ENCODE measurements around the gene RUNX2.
"Not testable (repeated sequence)": the region's sequence is repeated elsewhere in the genome, so short reads cannot be mapped to it uniquely, and the experiment has no call there.

Gene RUNX2

GRCh38 chr6:45327956-45328522, at the start of gene RUNX2:
TSS of gene RUNX2 (plus strand) at chr6:45328330. CDS start at chr6:45328727, 397 bp downstream.
- DNase-seq (ENCODE audit: low read depth in 2 of 2) = no peak

DNA sequence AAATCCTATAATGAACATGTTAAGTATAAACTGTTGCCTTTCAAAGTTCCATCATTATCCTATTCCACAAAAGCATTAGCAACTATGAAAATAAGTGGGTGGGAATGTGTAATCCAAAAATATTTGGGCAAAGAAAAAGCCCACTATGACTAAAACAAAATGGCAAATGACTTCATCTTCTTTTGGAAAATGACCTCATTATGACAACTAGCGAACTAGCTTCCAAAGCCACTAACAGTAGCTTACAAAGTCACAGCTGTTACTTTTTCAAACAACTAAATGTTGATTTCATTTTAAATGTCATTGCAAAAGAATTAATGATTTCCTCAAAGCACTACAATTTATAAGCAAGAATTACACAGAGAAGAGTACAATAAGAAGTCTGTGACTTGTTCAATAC, 49.8 kb upstream of the RUNX2 start:
- DNase-seq (ENCODE audit: low read depth in 2 of 2) = no peak

GRCh38 chr6:45286707-45287106, 41.4 kb upstream of the RUNX2 start:
- not testable (repeated sequence) for DNase-seq (ENCODE audit: low read depth in 2 of 2)

- no peak for DNase-seq (ENCODE audit: low read depth in 2 of 2)
These were observed 38.2 kb upstream of the RUNX2 start for GRCh38 chr6:45289751-45290514.

DNA sequence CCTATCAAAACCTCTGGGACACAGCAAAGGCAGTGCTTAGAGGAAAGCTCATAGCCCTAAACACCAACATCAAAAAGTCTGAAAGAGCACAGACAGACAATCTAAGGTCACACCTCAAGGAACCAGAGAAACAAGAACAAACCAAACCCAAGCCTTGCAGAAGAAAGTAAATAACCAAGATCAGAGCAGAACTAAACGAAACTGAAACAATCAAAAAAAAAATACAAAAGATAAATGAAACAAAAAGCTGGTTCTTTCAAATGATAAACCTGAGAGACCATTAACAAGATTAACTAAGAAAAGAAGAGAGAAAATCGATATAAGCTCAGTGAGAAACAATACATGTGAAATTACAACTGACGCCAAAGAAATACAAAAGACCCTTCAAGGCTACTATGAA, 34.8 kb upstream of the RUNX2 start:
- DNase-seq (ENCODE audit: low read depth in 2 of 2) = no peak

DNA sequence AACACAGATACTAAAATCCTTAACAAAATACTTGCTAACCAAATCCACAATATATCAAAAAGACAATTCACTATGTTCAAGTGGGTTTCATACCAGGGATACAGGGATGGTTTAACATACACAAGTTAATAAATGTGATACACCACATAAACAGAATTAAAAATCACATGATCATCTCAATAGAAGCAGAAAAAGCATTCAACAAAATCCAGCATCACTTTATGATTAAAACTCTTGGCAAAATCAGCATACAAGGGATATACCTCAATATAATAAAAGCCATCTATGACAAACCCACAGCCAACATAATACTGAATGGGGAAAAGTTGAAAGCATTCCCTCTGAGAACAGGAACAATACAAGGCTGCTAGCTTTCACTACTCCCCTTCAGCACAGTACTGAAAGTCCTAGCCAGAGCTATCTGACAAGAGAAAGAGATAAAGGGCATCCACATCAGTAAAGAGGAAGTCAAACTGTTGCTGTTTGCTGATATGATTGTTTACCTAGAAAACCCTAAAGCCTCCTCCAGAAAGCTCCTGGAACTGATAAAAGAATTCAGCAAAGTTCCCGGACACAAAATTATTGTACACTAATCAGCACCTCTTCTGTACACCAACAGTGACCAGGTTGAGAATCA, 33.9 kb upstream of the RUNX2 start:
- not testable (repeated sequence) for DNase-seq (ENCODE audit: low read depth in 2 of 2)

GRCh38 chr6:45297320-45297719, 30.8 kb upstream of the RUNX2 start:
- DNase-seq (ENCODE audit: low read depth in 2 of 2) = no peak

- DNase-seq (ENCODE audit: low read depth in 2 of 2) = no peak
These were observed 29.0 kb upstream of the RUNX2 start for GRCh38 chr6:45299096-45299581.

GRCh38 chr6:45300736-45301135, 27.4 kb upstream of the RUNX2 start:
- DNase-seq (ENCODE audit: low read depth in 2 of 2) = no peak

DNA sequence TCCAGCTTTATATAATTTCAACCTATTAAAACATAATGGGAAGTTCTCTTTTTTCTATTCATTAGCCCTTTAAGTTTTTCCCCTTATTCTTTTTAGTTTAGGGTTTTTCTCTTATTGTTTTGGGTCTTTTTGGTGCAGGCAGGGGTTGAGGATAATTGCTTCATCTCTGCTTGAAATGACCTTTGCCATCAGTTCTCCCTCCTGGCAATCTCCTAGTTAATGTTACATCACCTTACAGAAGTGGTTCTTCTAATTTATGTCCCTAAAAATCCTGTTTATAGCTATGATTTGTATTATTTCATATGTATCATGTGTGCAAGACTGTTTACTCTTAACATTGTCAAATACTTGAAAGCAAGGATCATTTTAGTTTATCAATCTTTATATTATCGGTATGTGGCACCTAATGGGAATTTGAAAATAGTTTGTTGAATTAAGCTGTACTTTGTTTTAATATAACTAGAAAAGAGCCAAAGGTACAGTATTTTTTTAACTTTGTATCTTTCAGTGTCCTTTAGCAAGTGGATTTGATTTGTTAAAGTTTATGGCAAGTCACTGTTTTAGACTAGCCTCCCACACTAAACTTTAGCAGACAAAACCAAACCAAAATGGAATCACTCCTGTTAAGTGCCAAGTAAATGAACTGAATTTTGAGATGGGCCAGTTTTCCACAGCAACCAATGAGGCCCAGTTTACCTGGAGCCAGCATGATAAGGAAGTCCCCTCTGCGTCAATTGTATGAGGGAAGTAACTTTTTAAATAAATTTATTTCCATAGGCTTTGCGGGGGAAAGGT, 26.6 kb upstream of the RUNX2 start:
- DNase-seq (ENCODE audit: low read depth in 2 of 2) = no peak

DNA sequence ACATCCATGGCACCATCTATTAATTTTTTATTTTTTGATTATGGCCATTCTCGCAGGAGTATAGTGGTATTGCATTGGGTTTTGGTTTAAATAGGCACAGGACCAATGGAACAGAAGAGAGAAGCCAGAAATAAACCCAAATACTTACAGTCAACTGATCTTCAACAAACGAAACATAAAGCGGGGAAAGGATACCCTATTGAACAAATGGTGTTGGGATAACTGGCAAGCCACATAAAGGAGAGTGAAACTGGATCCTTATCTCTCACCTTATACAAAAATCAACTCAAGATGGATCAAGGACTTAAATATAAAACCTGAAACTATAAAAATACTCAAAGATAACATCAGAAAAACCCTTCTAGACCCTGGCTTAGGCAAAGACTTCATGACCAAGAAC, 25.3 kb upstream of the RUNX2 start:
- no peak for DNase-seq (ENCODE audit: low read depth in 2 of 2)

DNA sequence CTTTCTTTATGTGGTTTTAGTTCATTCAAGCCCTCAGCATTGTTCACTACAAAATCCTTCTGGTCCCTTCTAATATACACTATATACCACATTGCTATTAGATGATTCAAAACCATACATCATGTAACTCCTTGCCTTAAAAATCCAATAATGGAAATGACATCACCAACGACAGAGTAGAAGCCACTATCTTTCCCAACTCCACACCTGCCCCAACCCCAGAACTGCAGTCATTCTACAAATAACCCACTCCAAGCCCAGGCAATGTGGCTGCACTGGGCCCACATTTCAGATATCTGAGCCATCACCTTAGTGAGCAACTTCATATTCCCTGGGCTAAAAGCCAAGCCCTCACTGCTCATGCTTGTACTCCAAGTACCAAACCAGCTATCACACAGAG, 22.6 kb upstream of the RUNX2 start:
- DNase-seq (ENCODE audit: low read depth in 2 of 2) = no peak

DNA sequence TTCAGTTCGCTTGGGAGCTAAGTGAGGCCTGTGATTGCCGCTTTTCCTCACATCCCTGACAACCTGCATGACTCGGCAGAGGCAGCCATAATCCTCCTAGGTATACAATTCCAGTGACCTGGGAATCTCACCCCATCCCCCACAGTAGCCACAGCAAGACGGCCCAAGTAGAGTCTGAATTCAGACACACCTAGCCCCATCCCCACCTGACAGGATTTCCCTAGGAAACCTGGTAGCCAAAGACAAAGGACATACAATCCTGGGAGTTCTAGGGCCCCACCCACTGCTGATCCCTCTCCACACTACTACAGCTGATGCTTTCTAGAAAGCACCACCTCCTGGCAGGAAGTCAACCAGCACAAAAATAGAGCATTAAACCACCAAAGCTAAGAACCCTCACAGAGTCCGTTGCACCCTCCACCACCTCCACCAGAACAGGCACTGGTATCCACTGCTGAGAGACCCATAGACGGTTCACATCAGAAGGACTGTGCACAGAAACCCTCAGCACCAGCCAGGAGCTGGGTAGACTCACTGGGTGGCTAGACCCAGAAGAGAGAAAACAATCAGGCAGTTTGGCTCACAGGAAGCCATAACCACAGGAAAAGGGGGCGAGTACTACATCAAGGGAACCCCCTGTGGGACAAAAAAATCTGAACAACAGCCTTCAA, 17.9 kb upstream of the RUNX2 start:
- DNase-seq (ENCODE audit: low read depth in 2 of 2) = no peak

DNA sequence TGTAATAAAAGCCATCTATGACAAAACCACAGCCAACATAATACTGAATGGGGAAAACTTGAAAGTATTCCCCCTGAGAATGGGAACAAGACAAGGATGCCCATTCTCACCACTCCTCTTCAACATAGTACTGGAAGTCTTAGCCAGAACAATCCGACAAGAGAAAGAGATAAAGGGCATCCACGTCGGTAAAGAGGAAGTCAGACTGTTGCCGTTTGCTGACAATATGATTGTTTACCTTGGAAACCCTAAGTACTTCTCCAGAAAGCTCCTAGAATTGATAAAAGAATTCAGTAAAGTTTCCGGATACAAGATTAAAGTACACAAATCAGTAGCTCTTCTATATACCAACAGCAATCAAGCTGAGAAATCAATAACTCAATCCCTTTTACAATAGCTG, 14.0 kb upstream of the RUNX2 start:
- no peak for DNase-seq (ENCODE audit: low read depth in 2 of 2)

- DNase-seq (ENCODE audit: low read depth in 2 of 2) = no peak
These were observed 7.8 kb upstream of the RUNX2 start for GRCh38 chr6:45320349-45320748.

- DNase-seq (ENCODE audit: low read depth in 2 of 2) = no peak
These were observed 4.4 kb upstream of the RUNX2 start for GRCh38 chr6:45323656-45324224.

DNA sequence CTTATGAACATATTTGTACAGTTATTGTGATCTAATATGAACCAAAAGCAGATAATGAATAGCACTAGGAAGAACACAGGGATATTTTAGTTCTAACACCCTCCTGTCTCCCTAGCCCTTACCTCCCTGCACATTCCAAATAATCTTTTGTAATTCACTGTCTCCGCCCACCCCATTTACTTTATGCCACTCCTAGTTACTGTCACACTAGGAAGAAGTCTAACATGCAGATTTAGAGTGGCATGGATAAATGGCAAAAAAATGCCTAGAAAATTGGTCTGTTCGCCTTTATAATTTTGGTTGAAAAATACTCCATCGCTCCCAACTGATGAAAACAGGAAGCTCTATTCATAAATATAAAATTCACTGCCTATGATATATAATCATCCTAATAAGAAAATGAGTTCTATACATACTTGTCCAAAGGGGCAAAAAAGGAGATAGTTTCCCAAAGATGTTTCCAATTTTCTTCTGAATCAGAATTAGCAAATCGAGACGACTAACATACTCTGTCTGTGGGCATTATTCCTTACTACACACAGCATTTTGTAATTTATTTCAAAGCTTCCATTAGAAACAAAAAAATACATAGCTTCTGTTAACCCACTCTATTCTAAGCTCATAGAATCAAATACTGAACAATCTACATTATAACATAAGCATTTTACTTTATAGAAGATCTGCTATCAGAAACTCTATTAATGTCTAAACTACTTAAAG, 1.3 kb upstream of the RUNX2 start:
- DNase-seq (ENCODE audit: low read depth in 2 of 2) = no peak

GRCh38 chr6:45328523-45328922, 393 bp downstream of the RUNX2 start:
- DNase-seq (ENCODE audit: low read depth in 2 of 2) = no peak

- no peak for DNase-seq (ENCODE audit: low read depth in 2 of 2)
These were observed 16.8 kb downstream of the RUNX2 start for GRCh38 chr6:45344900-45345299.

GRCh38 chr6:45350186-45350710, 22.1 kb downstream of the RUNX2 start:
- no peak for DNase-seq (ENCODE audit: low read depth in 2 of 2)
